Uterus (tissue), 4 donors: ENCODE measurements around the gene KRTAP12-1. TPM values are rescaled to one million over a fixed set of nuclear protein-coding genes. Genes with fewer than 3 reads are reported as not detected.

Experiments used
- DNase-seq, 2 donors: peaks; one replicate each; pipeline ENCODE4 v3.0.0-alpha.2; 2019 to 2020
- H3K27ac ChIP-seq, 2 donors: fragments of 200-600 bp; sonication (generic); 1 replicate in 1 of 2; 2 replicates in 1 of 2; pipeline ENCODE4 v1.5.1; 2016 to 2018
- H3K27me3 ChIP-seq, 2 donors: fragments of 200-600 bp; sonication (generic); one replicate each; pipeline ENCODE4 v1.5.1; 2018 to 2019; ENCODE audit warnings: control low read depth in 1 of 2
- H3K36me3 ChIP-seq, 2 donors: fragments of 200-600 bp; sonication (generic); one replicate each; pipeline ENCODE4 v1.5.1; 2019; ENCODE audit warnings: control low read depth in 1 of 2
- H3K4me1 ChIP-seq, 2 donors: fragments of 200-600 bp; sonication (generic); one replicate each; pipeline ENCODE4 v1.5.1; 2018 to 2019; ENCODE audit warnings: control low read depth in 1 of 2
- H3K4me3 ChIP-seq, 2 donors: fragments of 200-600 bp; sonication (generic); 1 replicate in 1 of 2; 2 replicates in 1 of 2; pipeline ENCODE4 v1.5.1; 2018 to 2019; ENCODE audit warnings: mild to moderate bottlenecking in 1 of 2
- H3K9me3 ChIP-seq, 2 donors: fragments of 200-600 bp; sonication (generic); one replicate each; pipeline ENCODE4 v1.5.1; 2019; ENCODE audit warnings: control low read depth in 1 of 2
- POLR2A ChIP-seq, 2 donors: fragments of 450-650 bp; IDR thresholded peaks; one replicate each; pipeline ENCODE4 v1.6.1; 2016; ENCODE audit warnings: antibody characterized with exemption in 2 of 2, mild to moderate bottlenecking in 1 of 2, moderate library complexity in 1 of 2
- intact Hi-C: fragments of 100-400 bp; cut with DNase I; formaldehyde crosslinking; loops from one replicate; pipeline ENCODE4 v1.15.1; 2023; ENCODE audit warnings: low total_unique reads
- total RNA-seq, 4 donors: library from RNA; depleted of rRNA in 3 of 4; stranded (reverse); fragments of >200 nt in 3 of 4; gene quantifications; one replicate each; pipeline versions ENCODE4 v1.1.0 to v1.2.4, GENCODE V29; 2014 to 2023
- TF ChIP-seq, protein P1 (sequence below), 4 experiments: fragments of 200-600 bp in 2 of 4; fragments of 450-650 bp in 2 of 4; sonication (generic) in 2 of 4; IDR thresholded peaks; one replicate each; pipeline ENCODE4 v1.5.1; 2016 to 2019; ENCODE audit warnings: antibody characterized with exemption in 4 of 4, mild to moderate bottlenecking in 2 of 4, moderate library complexity in 1 of 4
- donor health status: DM: yes; HTN: yes; CAD: no.

Gene KRTAP12-1
- total RNA-seq, 4 donors from 2014 or later, result 1.5 TPM; not detected in 3

DNA sequence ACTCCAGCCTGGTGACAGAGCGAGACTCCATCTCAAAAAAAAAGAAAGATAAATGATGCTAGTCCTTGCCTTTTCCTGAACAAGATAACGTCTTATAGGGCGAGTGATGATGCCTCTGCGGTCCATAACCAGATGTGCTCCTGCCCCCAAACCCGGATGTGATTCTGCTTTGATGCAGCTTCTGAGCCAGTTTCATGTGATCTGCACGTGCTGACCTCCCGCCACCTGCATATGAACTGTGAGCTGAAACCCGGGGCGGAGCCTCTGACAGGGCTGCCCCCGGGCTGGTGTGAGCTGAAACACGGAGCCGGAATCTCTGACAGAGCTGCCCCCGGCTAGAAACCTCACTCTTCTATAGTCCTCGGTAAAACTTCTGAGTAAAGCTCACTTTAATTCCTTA lies 28.8 kb downstream of the KRTAP12-1 start:
- no peaks in the 10 kb centered on the region for H3K27me3 ChIP-seq
- TF ChIP-seq POLR2A (IDR thresholded peaks at IDR 0.05), result no peak
- DNase-seq, result no peak

DNA sequence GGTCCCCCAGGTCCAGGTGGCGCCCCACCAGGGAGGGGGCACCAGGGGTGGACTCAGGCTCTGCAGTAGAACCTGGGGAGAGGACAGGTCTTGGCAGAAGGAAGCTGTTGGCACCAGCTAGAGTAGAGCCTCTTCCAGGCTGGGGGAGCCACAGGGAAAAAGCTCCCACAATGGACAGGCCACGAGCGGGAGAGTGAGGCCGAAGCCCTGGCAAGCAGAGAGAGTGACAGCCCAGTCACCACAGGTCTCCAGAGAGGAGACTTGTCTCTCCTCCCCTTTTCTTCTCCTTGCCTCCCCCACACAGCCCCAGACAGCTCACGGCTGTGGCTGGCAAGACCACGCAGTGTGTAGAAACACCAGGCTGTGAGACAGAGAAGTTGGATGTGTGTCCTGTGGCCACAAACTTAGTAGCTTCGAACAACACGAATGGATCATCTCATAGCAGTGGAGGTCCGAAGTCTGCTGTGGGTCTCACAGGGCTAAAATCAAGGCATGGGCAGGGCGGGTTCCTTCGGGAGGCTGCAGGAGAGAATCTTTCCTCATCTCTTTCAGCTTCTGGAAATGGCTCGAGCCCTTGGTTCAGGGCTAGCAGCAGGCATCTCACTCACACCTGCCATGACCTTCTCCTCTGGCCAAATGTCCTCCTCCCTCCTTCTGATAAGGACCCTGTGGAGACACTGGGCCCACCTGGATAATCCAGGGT lies 30.8 kb downstream of the KRTAP12-1 start:
- H3K4me1 ChIP-seq, result no peaks in the 10 kb centered on the region
- TF ChIP-seq, protein P1, sequence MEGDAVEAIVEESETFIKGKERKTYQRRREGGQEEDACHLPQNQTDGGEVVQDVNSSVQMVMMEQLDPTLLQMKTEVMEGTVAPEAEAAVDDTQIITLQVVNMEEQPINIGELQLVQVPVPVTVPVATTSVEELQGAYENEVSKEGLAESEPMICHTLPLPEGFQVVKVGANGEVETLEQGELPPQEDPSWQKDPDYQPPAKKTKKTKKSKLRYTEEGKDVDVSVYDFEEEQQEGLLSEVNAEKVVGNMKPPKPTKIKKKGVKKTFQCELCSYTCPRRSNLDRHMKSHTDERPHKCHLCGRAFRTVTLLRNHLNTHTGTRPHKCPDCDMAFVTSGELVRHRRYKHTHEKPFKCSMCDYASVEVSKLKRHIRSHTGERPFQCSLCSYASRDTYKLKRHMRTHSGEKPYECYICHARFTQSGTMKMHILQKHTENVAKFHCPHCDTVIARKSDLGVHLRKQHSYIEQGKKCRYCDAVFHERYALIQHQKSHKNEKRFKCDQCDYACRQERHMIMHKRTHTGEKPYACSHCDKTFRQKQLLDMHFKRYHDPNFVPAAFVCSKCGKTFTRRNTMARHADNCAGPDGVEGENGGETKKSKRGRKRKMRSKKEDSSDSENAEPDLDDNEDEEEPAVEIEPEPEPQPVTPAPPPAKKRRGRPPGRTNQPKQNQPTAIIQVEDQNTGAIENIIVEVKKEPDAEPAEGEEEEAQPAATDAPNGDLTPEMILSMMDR (IDR thresholded peaks at IDR 0.05), result no peak
- TF ChIP-seq POLR2A (IDR thresholded peaks at IDR 0.05), result no peak

More for the DNA sequence above, 28.8 kb downstream of the KRTAP12-1 start:
- Histone ChIP-seq H3K27ac (no peak overlapping the region), H3K4me1 (no peaks in the 10 kb centered on the region), H3K4me3 (no peak overlapping the region), H3K36me3 (no peaks in the 10 kb centered on the region), H3K9me3 (no peaks in the 10 kb centered on the region)
- intact Hi-C loops, result no loop called here

DNA sequence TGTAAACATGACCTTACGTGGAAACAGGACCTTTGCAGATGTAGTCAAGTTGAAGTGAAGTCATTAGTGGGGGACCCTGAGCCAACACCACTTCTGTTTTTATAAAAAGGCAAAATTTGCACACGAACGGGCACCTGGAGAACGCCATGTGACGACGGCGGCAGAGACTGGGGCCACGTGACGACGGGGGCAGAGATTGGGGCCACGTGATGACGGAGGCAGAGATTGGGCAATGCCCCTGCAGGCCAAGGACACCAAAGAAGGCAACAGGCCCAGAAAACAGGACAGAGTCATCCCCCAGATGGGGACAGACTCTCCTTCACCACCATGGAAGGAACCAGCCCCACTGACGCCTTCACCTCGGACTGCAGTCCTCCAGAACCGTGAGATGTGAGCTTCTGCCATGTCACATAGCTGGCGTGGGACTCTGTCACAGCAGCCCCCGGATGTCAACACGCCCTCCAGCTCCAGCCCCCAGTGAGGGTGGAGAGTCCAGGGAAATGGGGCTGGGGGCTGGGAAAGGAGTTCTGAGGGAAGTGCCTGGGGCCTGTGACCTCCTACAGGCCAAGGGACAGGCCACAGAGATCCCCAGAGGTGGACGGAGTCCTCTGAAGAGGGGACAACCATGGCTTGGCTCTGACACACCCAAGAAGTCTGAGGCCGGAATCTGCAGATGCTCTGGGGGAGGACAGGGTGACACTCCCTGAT lies 31.5 kb downstream of the KRTAP12-1 start:
- H3K4me3 ChIP-seq, result no peak overlapping the region
- intact Hi-C loops, result no loop called here
- no peaks in the 10 kb centered on the region for H3K36me3 ChIP-seq
- DNase-seq, result no peak
- H3K27ac ChIP-seq, result no peak overlapping the region
- no peaks in the 10 kb centered on the region for H3K9me3 ChIP-seq
- TF ChIP-seq POLR2A (IDR thresholded peaks at IDR 0.05), result no peak
- TF ChIP-seq, protein P1 (IDR thresholded peaks at IDR 0.05), result no peak
- H3K4me1 ChIP-seq, result no peaks in the 10 kb centered on the region
- no peaks in the 10 kb centered on the region for H3K27me3 ChIP-seq

More for the DNA sequence above, 30.8 kb downstream of the KRTAP12-1 start:
- H3K9me3 ChIP-seq, result no peaks in the 10 kb centered on the region
- DNase-seq, result no peak
- no peak overlapping the region for H3K4me3 ChIP-seq
- intact Hi-C loops, result no loop called here
- H3K27ac ChIP-seq, result no peak overlapping the region
- H3K27me3 ChIP-seq, result no peaks in the 10 kb centered on the region
- H3K36me3 ChIP-seq, result no peaks in the 10 kb centered on the region

DNA sequence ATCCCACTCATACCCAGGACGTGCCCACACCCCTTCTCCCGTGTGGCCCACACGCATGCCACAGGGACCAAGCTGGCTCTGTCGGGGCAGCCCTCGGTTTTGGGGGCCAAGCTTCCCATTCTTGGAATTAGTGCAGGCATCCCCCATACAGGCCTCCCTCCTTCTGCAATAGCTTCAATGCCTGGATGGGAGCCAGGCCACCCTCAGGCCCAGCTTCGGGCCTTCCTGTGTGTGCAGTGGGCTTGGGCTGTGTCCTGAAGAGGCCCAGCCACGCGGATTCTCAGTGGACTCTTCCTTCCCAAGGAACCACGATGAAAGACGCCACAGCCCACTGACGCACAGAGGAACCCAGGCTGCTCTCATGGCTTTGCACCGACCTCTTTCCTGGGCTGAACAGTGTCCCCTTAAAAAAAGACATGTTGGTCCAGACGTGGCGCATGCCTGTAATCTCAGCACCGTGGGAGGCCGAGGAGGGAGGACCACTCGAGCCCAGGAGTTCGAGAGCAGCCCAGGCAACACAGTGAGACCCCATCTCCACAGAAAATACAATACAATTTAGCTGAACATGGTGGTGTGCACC lies 32.4 kb downstream of the KRTAP12-1 start:
- Histone ChIP-seq H3K4me3 (no peak overlapping the region), H3K27me3 (no peaks in the 10 kb centered on the region), H3K4me1 (no peaks in the 10 kb centered on the region), H3K36me3 (no peaks in the 10 kb centered on the region), H3K27ac (no peak overlapping the region), H3K9me3 (no peaks in the 10 kb centered on the region)
- no peak for DNase-seq
- TF ChIP-seq POLR2A (IDR thresholded peaks at IDR 0.05), result no peak
- TF ChIP-seq, protein P1 (IDR thresholded peaks at IDR 0.05), result no peak
- intact Hi-C loops, result no loop called here

DNA sequence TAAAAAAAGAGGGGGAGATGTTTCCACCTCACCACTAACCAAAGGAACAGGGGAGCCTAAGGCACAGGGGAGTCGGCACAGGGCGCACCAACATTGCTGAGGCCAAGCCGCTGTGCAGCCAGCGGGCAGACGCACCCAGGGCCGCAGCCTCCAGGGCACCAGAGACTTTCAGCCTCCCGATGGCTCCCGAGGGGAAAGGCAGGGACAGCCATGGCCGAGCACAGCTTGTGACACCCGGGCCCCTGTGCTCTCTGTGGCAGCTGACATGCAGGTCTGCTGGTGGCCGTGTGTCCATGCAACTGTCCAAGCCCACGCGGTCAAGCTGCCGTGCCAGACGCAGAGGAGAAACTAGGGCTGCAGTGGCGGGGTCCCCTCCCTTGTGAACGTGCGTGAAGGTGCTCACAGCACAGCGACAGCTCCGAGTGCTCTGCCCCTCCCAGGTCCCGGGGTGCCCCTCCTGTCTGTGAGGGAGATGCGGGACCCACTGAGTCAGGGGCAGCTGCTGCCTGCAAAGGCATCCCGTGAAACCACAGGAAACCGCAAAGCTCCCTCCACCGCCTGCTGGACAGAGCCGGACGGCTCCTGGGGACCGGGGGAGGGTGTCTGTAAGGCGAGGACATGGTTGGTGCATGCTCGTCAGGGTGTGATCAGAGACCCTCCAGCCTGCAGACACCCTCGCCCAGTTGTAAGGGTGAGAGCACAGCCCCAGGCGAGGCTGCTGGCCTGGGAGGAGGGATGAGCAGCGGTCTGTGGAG lies 33.2 kb downstream of the KRTAP12-1 start:
- Histone ChIP-seq H3K36me3 (no peaks in the 10 kb centered on the region), H3K27me3 (no peaks in the 10 kb centered on the region), H3K4me1 (no peaks in the 10 kb centered on the region), H3K4me3 (no peak overlapping the region), H3K9me3 (no peaks in the 10 kb centered on the region), H3K27ac (no peak overlapping the region)
- intact Hi-C loops, result no loop called here
- no peak for DNase-seq
- TF ChIP-seq, protein P1 (IDR thresholded peaks at IDR 0.05), result no peak
- TF ChIP-seq POLR2A (IDR thresholded peaks at IDR 0.05), result no peak
